K562 (cell line): ENCODE measurements around the gene CYB5B. TPM values are rescaled to one million over a fixed set of nuclear protein-coding genes. Genes with fewer than 3 reads are reported as not detected.

Experiments used
- ATAC-seq: fragments of 200-7000 bp; cut with Tn5 transposase; 3 replicates; pipeline ENCODE4 v1.9.1; 2020; ENCODE audit warnings: moderate library complexity
- BruUV-seq: library from RNA; stranded (reverse); fragments of 400-500 nt; replicated peaks from 2 replicates; lab custom pipeline; 2021; lab: Mats Ljungman, UMichigan
- CTCF ChIA-PET: fragments of 300-600 bp; formaldehyde crosslinking; extraction: SDS; loops from one replicate; lab custom pipeline; 2021; ENCODE audit warnings: low intra/inter-chr PET ratio; lab: Yijun Ruan, JAX
- POLR2A ChIA-PET: fragments of 300-600, 350-650 bp; sonication (Branson Sonifier 250); formaldehyde crosslinking; extraction: SDS; loops from one replicate; lab custom pipeline; 2021; ENCODE audit warnings: antibody characterized with exemption, inconsistent platforms; lab: Yijun Ruan, JAX
- DNase-seq, 4 experiments: peaks; one replicate each; pipeline versions ENCODE4 v3.0.0 to v3.0.0-alpha.2; 2011 to 2018; ENCODE audit warnings: low spot score in 3 of 4, mixed read lengths in 3 of 4; ENCODE audit errors: extremely low read depth in 1 of 4
- FAIRE-seq: peaks from 2 replicates; lab custom pipeline; 2011; peaks lifted over from hg19 to GRCh38; lab: Jason Lieb, UNC
- H2AFZ ChIP-seq: 2 replicates; pipeline ENCODE4 v1.6.0; 2011; ENCODE audit warnings: low read depth, low read length, control low read depth, inconsistent platforms
- H3K27ac ChIP-seq: fragments of 200-600 bp; 3 replicates; pipeline ENCODE4 v1.8.0; 2011; ENCODE audit warnings: low read depth, mild to moderate bottlenecking, control low read depth, inconsistent platforms, low read length, moderate library complexity, mixed read lengths; ENCODE audit errors: extremely low read depth
- H3K27me3 ChIP-seq, 2 experiments: fragments of 300-600 bp in 1 of 2; 2 replicates in 1 of 2; 3 replicates in 1 of 2; pipeline versions ENCODE4 v1.6.0 to v1.8.0; 2011; ENCODE audit warnings: inconsistent platforms in 2 of 2, low read length in 2 of 2, mild to moderate bottlenecking in 1 of 2, mixed read lengths in 1 of 2, moderate library complexity in 1 of 2; ENCODE audit not compliant: control insufficient read depth in 2 of 2, insufficient read depth in 2 of 2
- H3K36me3 ChIP-seq: fragments of 300-600 bp; 3 replicates; pipeline ENCODE4 v1.8.0; 2011; ENCODE audit warnings: mild to moderate bottlenecking, low read length, inconsistent platforms; ENCODE audit not compliant: control insufficient read depth, insufficient read depth
- H3K4me1 ChIP-seq, 2 experiments: fragments of 200-600 bp in 1 of 2; replicated peaks in 1 of 2; 2 replicates in 1 of 2; 3 replicates in 1 of 2; pipeline versions ENCODE4 v1.5.1 to v1.8.0; 2011; ENCODE audit warnings: inconsistent platforms in 2 of 2, low read length in 2 of 2, mild to moderate bottlenecking in 1 of 2, mixed read lengths in 1 of 2, moderate library complexity in 1 of 2; ENCODE audit not compliant: control insufficient read depth in 2 of 2, insufficient read depth in 2 of 2
- H3K4me2 ChIP-seq: 2 replicates; pipeline ENCODE4 v1.6.1; 2011; ENCODE audit warnings: low read length, control low read depth, inconsistent platforms, mixed read lengths; ENCODE audit not compliant: insufficient read depth
- H3K4me3 ChIP-seq: fragments of 200-600 bp; sonication (generic), shearing (Covaris generic); 2 replicates; pipeline ENCODE4 v1.5.1; 2016; ENCODE audit warnings: control low read depth, inconsistent platforms
- H3K79me2 ChIP-seq: fragments of 200-600 bp; 3 replicates; pipeline ENCODE4 v1.8.0; 2011; ENCODE audit warnings: low read length, inconsistent platforms; ENCODE audit not compliant: control insufficient read depth, insufficient read depth
- H3K9ac ChIP-seq, 2 experiments: 2 replicates each; pipeline versions ENCODE4 v1.6.0 to v1.6.1; 2011; ENCODE audit warnings: low read depth in 2 of 2, low read length in 2 of 2, control low read depth in 1 of 2, inconsistent platforms in 1 of 2, mild to moderate bottlenecking in 1 of 2, mixed read lengths in 1 of 2; ENCODE audit not compliant: insufficient read depth in 1 of 2
- H3K9me1 ChIP-seq: one replicate; pipeline ENCODE4 v1.6.0; 2011; ENCODE audit warnings: inconsistent platforms, mild to moderate bottlenecking, low read length, moderate library complexity; ENCODE audit not compliant: control insufficient read depth, insufficient read depth
- H3K9me3 ChIP-seq: replicated peaks from 2 replicates; pipeline ENCODE4 v1.5.1; 2011; ENCODE audit warnings: low read depth, low read length, inconsistent platforms; ENCODE audit not compliant: control insufficient read depth, insufficient read depth
- H4K20me1 ChIP-seq: replicated peaks from 2 replicates; pipeline ENCODE4 v1.6.1; 2011; ENCODE audit warnings: low read length, inconsistent platforms, mixed read lengths; ENCODE audit not compliant: control insufficient read depth, insufficient read depth
- BCL6 ChIP-seq: fragments of 250-450 bp; sonication (Bioruptor Pico); IDR thresholded peaks from 2 replicates; pipeline ENCODE4 v1.4.0; 2020
- DMBX1 ChIP-seq: fragments of 250-450 bp; sonication (Bioruptor Pico); IDR thresholded peaks from 2 replicates; pipeline ENCODE4 v1.8.0; 2022; ENCODE audit warnings: inconsistent platforms, mild to moderate bottlenecking, moderate library complexity, borderline replicate concordance
- FUS ChIP-seq: fragments of 200-400 bp; formaldehyde crosslinking; optimal IDR thresholded peaks from 2 replicates; pipeline ENCODE3; 2017; ENCODE audit warnings: low read depth, low read length
- POLR2G ChIP-seq: fragments of 200-400 bp; formaldehyde crosslinking; IDR thresholded peaks from 2 replicates; pipeline ENCODE4 v1.6.1; 2017; ENCODE audit warnings: low read depth, mild to moderate bottlenecking, antibody characterized with exemption, low read length, moderate library complexity
- SIRT6 ChIP-seq: IDR thresholded peaks from one replicate; pipeline ENCODE4 v1.6.1; 2012; ENCODE audit warnings: low read depth, mild to moderate bottlenecking, control low read depth, inconsistent platforms, low read length, moderate library complexity
- ZNF655 ChIP-seq: fragments of 250-450 bp; sonication (Bioruptor Pico); IDR thresholded peaks from 2 replicates; pipeline ENCODE4 v1.5.0; 2021
- WGBS: fragments of 100-300 bp; shearing (Covaris generic); methylation state at CpG from one replicate; pipeline ENCODE4 v1.1.6; 2016; ENCODE audit warnings: low coverage, mixed read lengths; ENCODE audit not compliant: insufficient coverage; ENCODE audit errors: missing lambda C conversion rate; 5-methylcytosine and 5-hydroxymethylcytosine counted together
- in situ Hi-C: fragments of 300-500 bp; cut with MboI; formaldehyde crosslinking; loops from 4 replicates; pipeline ENCODE4 v1.15.0; 2018; ENCODE audit warnings: inconsistent platforms, mixed read lengths
- intact Hi-C: fragments of 100-400 bp; cut with micrococcal nuclease; formaldehyde crosslinking; loops from 2 replicates; pipeline ENCODE4 v1.14.2; 2022
- polyA plus RNA-seq, 8 experiments: library from polyadenylated mRNA; depleted of rRNA in 4 of 8; stranded (reverse) in 5 of 8; unstranded in 3 of 8; fragments of >200 nt; fragmentation: Nextera tagmentation in 2 of 8; fragmentation: Illumina TruSeq in 1 of 8; extraction: Ambion mirVana in 2 of 8; extraction: Trizol in 1 of 8; gene quantifications; 2 replicates each; pipeline versions ENCODE4 v1.2.1 to v1.2.3, GENCODE V29; 2011 to 2014; ENCODE audit warnings: inconsistent platforms in 1 of 8, missing spikeins in 1 of 8
- total RNA-seq, 7 experiments: library from RNA; depleted of rRNA in 6 of 7; stranded (reverse); fragments of >200 nt in 6 of 7; fragmentation: Illumina TruSeq in 2 of 7; extraction: Trizol in 2 of 7; gene quantifications; 2 replicates each; pipeline versions ENCODE4 v1.2.1 to v1.2.3, GENCODE V29; 2011 to 2021; ENCODE audit warnings: low replicate concordance in 1 of 7

Gene CYB5B
- total and polyA plus RNA-seq, 9 of the 15 experiments (the other 6 are each of a cell fraction or from before 2014, with no cell fraction given) = 29.9 to 274 (median 136) TPM

GRCh38 chr16:69428652-69429051, 4.2 kb downstream of the CYB5B start:
- H3K27me3 ChIP-seq = no peaks in the 10 kb centered on the region
- WGBS = 100% methylated on average over 2 of the region's 2 CpGs
- H2AFZ ChIP-seq = no peak overlapping the region
- no peak overlapping the region for H3K4me2 ChIP-seq
- no peak overlapping the region for H3K27ac ChIP-seq
- POLR2A ChIA-PET = interaction anchor here (1.2 kb wide), 1 partner anchor 14 kb away, joined by 4 read pairs; no protein-coding TSS in a partner anchor
- no peak overlapping the region for H3K4me3 ChIP-seq
- CTCF ChIA-PET = no interaction called here
- no peak for TF ChIP-seq FUS
- no peak for TF ChIP-seq SIRT6
- no peak for TF ChIP-seq POLR2G
- TF ChIP-seq DMBX1 (CRISPR knock-in tag) = no peak
- TF ChIP-seq BCL6 (CRISPR knock-in tag) = no peak
- TF ChIP-seq ZNF655 (CRISPR knock-in tag) = no peak
- peaks cover 44% of the 10 kb centered on the region for H3K79me2 ChIP-seq
- H3K9ac ChIP-seq = no peak overlapping the region
- ATAC-seq (no peak), FAIRE-seq (no peak), DNase-seq (no peak)
- H4K20me1 ChIP-seq = no peaks in the 10 kb centered on the region
- H3K4me1 ChIP-seq = peaks cover 0 to 9% of the 10 kb centered on the region in 2 experiments; a peak in 3 of 5 replicates
- BruUV-seq = no TSS peak
- peaks cover 62% of the 10 kb centered on the region for H3K36me3 ChIP-seq
- H3K9me3 ChIP-seq = peaks cover 5% of the 10 kb centered on the region
- H3K9me1 ChIP-seq = no peaks in the 10 kb centered on the region
- in situ Hi-C loops (no loop called here), intact Hi-C loops (no loop called here)
